HG03045 (cell line): ENCODE data around the gene CTNNA2.

Experiments
- ATAC-seq: cut with Tn5 transposase; IDR thresholded peaks from one replicate; pipeline ENCODE4 v1.9.1; 2021; ENCODE audit warnings: mild to moderate bottlenecking, moderate library complexity; ENCODE audit not compliant: unreplicated experiment

The CTNNA2 gene

GRCh38 chr2:80506563-80506962, 993.7 kb downstream of the CTNNA2 start:
- no peak for ATAC-seq

GRCh38 chr2:80510716-80511115, 997.9 kb downstream of the CTNNA2 start:
- ATAC-seq = no peak

DNA sequence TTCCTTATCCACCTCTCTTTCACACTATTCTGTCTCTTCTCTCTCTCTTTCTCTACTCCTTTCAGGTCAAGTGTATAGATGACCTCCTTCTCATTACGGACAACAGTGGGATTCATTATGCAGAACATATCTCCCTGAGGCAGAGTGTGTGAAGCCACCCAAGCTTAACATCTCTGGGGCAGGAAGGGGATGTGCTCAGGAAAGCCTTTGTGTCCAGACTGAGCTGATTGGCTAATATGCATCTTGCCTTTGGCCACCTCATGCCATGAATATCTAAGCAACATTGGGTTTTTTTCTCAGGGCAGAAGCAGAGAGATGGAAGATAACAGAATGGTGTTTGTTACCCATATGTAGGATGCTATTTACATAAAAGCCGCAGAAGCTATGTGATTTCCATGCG, 1003.1 kb downstream of the CTNNA2 start:
- no peak for ATAC-seq

GRCh38 chr2:80517316-80517715, 1004.5 kb downstream of the CTNNA2 start:
- no peak for ATAC-seq

- ATAC-seq = no peak
These were observed 1006.3 kb downstream of the CTNNA2 start for GRCh38 chr2:80519121-80519643.

- no peak for ATAC-seq
These were observed 1006.9 kb downstream of the CTNNA2 start for GRCh38 chr2:80519699-80520291.

DNA sequence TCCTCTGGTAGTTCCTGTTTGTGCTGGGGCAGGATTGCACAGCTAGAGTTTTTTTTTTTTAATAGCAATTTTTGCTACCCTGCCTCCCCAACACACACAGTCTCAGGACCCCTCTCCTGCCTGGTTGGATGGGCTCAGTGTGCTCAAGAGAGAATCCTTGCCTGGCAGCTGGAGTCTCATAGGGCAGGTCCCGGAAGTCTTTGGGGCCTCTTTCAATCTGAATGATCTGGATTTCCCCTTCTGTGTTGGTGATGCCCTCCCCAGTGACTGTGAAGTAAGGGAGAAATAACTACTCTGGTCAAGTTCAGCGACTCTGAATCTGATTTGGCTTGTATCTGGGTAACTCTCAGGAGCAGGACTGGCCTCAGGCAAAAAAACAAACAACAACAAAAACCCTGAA, 1012.3 kb downstream of the CTNNA2 start:
- ATAC-seq = no peak

DNA sequence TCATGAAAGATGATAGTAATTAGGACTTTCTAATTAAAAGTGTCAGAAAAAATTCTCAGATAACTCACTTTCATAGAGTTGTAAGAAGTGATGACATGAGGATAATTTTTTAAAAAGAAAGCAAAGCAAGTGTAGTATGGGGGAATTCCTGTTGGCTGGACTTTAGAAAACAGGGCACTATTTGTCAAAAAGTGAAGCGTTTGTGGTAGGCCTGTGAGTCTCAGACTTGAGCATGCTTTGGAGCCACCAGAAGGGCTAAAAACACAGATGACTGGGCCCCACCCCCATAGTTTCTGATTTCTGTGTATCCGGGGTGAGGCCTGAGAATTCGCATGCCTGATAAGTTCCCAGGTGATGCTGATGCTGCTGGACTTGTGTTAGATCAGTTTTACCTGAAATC, 1014.3 kb downstream of the CTNNA2 start:
- no peak for ATAC-seq

GRCh38 chr2:80529466-80530165, 1016.8 kb downstream of the CTNNA2 start:
- no peak for ATAC-seq

DNA sequence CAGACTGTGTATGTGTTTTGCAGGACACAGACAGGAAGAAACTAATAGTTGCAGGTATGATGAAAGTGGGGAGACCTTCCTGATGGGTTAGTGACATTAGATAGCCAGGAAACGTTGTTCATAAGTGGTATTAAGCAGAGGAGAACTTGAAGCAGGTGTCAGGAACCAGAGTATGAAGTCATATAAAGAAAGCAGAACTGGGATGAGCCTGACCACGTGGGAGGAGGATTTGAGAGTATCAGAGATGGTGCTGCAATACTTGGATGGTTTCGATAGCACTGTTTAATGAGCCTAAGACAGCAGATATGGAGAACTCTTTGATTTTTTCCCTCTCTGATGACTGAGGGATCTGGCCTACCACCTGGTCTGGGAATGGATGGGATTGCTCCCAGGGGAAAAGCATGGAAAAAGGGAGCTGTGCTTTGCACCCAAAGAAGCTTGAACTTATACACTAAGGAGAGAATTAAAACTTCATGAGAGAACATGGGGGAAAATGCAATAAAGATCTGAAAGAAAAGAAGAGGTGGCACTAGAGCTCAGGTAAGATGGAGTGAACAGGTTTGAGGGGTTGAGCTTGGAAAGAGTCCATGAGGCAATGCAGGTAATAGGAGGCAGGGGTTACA, 1017.7 kb downstream of the CTNNA2 start:
- no peak for ATAC-seq

DNA sequence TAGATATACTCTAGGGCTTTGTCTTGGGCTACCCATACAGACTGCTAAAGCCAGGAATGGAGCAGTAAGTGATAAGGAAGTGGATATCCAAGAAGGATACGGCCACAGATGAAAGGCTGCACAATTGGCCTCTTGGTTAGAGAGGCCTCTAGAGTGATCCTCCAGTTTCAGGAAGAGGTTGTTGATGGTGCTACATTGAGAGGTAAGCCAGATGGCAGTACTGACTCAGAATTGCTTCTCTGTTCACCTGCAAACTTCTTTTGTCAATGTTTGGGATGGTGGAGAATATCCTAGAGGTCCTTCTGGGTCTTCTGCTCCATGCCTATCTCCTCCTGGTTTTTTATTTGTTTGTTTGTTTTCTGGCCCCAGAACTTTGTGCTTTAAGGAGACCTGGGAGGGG, 1018.5 kb downstream of the CTNNA2 start:
- no peak for ATAC-seq

DNA sequence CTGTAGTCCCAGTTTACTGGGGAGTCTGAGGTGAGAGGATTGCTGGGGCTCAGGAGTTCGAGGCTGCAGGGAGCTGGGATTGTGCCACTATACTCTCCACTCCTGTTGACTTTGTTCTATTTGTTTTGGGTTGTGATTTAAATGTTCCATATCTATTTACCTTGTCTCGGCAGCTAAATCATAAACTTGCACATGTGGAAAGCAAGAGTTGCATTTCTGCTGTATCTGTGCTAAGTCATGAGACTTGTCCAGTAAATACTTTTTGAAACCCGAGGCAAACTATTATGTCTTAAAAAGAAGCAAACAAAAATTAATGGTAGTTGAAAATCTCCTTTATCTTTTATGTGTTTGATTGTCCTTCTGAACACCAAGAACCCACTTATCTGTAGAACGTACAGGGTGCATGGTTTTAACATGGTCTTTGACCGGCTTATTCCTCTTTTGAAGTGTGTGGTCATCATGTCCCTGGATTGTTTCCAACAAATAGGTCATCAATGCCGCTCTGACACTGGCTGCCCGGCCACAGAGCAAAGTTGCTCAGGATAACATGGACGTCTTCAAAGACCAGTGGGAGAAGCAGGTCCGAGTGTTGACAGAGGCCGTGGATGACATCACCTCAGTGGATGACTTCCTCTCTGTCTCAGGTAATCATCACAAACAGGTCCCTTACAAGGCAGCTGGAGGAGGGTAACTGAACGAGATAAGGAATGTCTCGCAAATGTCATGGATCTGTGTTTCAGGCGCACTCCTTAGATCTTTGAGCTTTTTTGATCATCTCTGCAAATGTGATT, 1032.8 kb downstream of the CTNNA2 start:
- ATAC-seq = no peak

- no peak for ATAC-seq
These were observed 1033.9 kb downstream of the CTNNA2 start for GRCh38 chr2:80546766-80547165.

GRCh38 chr2:80547344-80547743, 1034.5 kb downstream of the CTNNA2 start:
- ATAC-seq = no peak

DNA sequence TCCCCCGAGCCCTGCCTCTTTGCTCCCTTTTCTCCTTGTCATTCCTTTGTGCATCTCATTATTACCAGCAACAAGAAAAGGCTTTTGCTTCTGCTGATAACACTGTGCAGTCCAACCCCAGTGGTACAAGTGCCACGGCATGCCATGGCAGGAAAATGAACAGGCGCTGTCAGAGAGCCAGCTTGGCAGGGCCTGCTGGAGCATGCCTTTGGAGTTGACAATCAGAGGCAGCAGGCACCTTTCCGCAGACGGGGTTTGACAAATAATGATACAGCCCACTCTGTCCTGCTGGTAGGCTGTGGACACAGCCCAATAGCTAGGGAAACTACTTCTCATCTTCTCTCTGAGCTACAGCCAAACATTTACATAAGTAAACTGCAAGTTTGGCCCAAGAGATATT, 1035.6 kb downstream of the CTNNA2 start:
- ATAC-seq = no peak

DNA sequence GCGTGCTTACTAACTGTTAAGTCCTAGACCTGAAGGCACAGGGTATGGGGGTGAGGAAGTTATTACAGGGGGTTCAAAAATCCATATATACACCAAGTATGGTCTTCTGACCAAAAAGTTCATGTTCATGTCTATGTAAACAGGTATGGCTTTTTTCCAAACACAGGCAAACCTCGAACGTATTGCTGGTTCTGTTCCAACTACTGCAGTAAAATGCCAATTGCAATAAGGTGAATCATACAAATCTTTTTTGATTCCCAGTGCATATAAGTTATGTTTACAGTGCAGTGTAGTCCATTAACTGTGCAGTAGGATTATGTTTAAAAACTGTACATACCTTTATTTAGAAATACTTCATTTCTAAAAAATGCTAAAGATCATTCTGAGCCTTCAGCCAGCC, 1037.0 kb downstream of the CTNNA2 start:
- no peak for ATAC-seq

GRCh38 chr2:80560326-80560725, 1047.5 kb downstream of the CTNNA2 start:
- no peak for ATAC-seq

DNA sequence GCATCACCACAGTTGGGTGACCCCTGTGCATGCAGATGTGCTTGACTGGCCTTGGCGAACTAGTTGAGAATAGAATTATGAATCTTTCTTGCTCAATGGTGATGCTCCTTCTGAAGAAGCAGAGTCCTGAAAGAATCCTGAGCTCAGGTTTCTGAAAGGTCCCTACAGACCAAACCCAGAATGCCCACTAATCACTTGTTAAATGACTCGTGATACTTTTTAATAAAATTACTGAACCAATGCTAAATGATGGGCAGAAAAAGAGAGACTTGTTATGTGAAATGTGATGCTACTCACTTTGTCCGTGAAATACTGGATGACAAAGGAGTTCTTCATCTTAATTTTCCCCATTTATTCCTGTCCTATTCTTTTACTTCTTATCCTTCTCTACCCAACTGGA, 1055.2 kb downstream of the CTNNA2 start:
- no peak for ATAC-seq

GRCh38 chr2:80573167-80573566, 1060.3 kb downstream of the CTNNA2 start:
- ATAC-seq = no peak

- no peak for ATAC-seq
These were observed 1061.1 kb downstream of the CTNNA2 start for GRCh38 chr2:80573950-80574349.

- ATAC-seq = no peak
These were observed 1066.9 kb downstream of the CTNNA2 start for GRCh38 chr2:80579756-80580155.
